Chondrocyte (in vitro differentiated cells): Measurements from ENCODE around the gene STAB1. TPM values are rescaled to one million over a fixed set of nuclear protein-coding genes. Genes with fewer than 3 reads are reported as not detected.

ENCODE experiments used
- DNase-seq: peaks from one replicate; pipeline ENCODE4 v3.0.0; 2021; ENCODE audit warnings: mixed read lengths, low spot score
- H3K27ac Mint-ChIP-seq: one replicate; pipeline ENCODE4 v1.8.0; 2021; ENCODE audit warnings: mild to moderate bottlenecking, moderate library complexity, mixed read lengths; ENCODE audit not compliant: unreplicated experiment
- H3K27me3 Mint-ChIP-seq: 2 replicates; pipeline ENCODE4 v1.8.0; 2021; ENCODE audit warnings: low read depth, mixed read lengths
- H3K36me3 Mint-ChIP-seq: 2 replicates; pipeline ENCODE4 v1.8.0; 2021; ENCODE audit warnings: low read depth, mixed read lengths
- H3K4me1 Mint-ChIP-seq: 2 replicates; pipeline ENCODE4 v1.8.0; 2021; ENCODE audit warnings: low read depth, mild to moderate bottlenecking, mixed read lengths
- H3K4me3 Mint-ChIP-seq: one replicate; pipeline ENCODE4 v1.8.0; 2021; ENCODE audit warnings: mild to moderate bottlenecking, moderate library complexity, mixed read lengths; ENCODE audit not compliant: unreplicated experiment
- H3K9me3 Mint-ChIP-seq: 2 replicates; pipeline ENCODE4 v1.8.0; 2021; ENCODE audit warnings: low read depth, mixed read lengths
- total RNA-seq: library from RNA; stranded (reverse); gene quantifications from 3 replicates; pipeline ENCODE4 v1.2.1, GENCODE V29; 2021
- TF ChIP-seq, protein P1 (sequence below): fragments of 200-600 bp; sonication (generic); IDR thresholded peaks from 2 replicates; pipeline ENCODE4 v1.5.0; 2021; ENCODE audit warnings: antibody characterized with exemption, mild to moderate bottlenecking, moderate library complexity

STAB1 gene
- total RNA-seq, 1 donor from 2014 or later, result not detected

DNA sequence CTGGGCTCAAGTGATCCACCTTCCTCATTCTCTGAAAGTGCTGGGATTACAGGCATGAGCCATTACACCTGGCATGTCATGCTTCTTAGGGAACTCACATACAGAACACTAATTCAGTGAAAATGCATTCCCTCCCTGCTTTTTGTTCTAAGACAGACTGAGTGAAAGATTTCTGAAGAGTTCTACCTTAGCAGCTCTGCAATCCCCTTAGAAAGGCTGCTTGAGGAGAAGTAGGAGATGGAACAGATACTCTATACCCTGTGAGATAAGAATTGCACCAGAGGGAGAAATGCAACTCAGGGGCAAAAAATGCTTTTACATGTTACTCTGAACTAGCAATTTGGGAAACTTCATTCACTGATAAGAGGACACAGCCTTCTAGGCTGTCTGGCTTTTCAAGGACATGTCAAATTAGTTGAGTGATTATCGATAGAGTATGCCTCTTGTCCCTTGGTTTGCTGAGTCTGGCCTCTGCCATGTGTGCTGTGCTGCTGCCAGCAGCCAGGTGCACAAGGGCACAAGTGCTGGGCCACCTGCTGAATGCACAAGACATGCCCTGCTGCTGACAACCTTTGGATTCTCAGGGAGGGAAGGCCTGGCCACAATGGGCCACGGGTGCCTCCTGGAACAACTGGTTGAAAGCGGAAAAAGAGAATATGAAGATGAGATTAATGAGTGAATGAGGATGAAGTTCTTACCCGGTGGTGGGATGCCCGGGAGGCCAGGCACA is 59.1 kb downstream of the STAB1 start:
- Mint-ChIP-seq H3K9me3 (no peaks in the 10 kb centered on the region), H3K4me3 (no peak overlapping the region), H3K27ac (no peak overlapping the region), H3K36me3 (peaks cover 17% of the 10 kb centered on the region), H3K27me3 (no peaks in the 10 kb centered on the region), H3K4me1 (no peaks in the 10 kb centered on the region)
- TF ChIP-seq, protein P1, sequence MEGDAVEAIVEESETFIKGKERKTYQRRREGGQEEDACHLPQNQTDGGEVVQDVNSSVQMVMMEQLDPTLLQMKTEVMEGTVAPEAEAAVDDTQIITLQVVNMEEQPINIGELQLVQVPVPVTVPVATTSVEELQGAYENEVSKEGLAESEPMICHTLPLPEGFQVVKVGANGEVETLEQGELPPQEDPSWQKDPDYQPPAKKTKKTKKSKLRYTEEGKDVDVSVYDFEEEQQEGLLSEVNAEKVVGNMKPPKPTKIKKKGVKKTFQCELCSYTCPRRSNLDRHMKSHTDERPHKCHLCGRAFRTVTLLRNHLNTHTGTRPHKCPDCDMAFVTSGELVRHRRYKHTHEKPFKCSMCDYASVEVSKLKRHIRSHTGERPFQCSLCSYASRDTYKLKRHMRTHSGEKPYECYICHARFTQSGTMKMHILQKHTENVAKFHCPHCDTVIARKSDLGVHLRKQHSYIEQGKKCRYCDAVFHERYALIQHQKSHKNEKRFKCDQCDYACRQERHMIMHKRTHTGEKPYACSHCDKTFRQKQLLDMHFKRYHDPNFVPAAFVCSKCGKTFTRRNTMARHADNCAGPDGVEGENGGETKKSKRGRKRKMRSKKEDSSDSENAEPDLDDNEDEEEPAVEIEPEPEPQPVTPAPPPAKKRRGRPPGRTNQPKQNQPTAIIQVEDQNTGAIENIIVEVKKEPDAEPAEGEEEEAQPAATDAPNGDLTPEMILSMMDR, result no peak
- DNase-seq, result no peak

DNA sequence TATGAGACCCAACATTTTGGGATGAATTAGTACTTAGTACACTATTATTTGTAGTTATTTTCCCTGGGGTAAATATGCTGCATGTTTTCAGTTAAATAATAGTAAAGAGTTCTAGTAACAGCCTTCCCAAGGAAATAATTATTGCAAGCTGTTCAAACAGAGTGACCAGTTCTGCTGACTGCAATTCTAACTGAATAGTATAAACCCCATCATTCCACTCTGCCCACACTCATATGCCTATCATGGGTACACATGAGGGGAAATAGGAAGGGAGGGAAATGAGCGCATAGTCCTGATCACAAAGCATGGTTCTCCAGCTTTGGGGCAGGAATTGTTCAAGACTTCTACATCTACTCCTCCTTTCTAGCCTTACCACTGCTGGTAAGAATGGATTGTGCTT is 59.9 kb downstream of the STAB1 start:
- Mint-ChIP-seq H3K27me3 (no peaks in the 10 kb centered on the region), H3K36me3 (peaks cover 18% of the 10 kb centered on the region), H3K4me3 (no peak overlapping the region), H3K4me1 (no peaks in the 10 kb centered on the region), H3K27ac (no peak overlapping the region), H3K9me3 (no peaks in the 10 kb centered on the region)
- TF ChIP-seq, protein P1, result no peak
- no peak for DNase-seq

DNA sequence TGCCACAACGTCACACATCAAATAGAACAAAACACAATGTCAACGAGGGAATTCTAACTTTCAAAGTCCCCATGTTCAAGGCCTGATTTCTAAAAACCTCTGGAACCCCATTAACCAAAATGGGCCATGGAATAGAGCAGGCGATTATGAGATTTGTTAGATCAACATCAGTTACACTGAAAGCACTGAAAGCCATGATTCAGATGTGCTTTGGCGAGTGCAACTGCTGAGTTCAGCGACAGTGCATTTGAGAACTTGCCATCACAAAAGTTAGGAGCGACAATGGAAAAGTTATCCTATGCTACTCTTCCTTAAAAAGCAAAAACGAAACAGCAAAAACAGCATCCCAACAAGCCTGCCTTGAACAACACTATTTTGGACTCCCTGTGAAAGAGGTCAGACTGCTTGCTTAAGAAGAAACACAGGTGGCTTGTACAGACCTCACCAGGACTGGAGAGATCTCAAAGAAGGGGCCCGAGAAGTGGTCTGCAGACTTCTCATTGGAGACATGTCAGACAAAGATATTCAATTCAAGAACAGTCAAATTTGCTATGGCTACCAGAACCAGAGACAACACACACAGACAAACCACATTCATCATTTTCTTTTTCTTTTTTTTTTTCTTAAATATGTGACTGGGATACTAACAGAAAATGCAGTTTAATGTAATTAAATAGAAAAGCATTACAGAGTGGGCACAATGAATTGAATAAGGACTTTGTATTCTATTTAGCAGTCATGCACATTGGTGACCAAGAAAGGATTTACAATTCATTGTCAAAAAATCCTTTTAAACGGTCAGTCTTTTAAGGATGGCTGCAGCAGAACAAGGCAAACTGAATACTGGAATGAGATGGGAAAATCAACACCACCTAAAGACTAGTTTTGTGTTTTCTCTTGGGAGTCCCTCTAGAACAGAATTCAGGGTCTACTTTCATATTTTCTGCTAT is 62.1 kb downstream of the STAB1 start:
- TF ChIP-seq, protein P1, result no peak
- no peaks in the 10 kb centered on the region for H3K9me3 Mint-ChIP-seq
- no peak overlapping the region for H3K27ac Mint-ChIP-seq
- peaks cover 24% of the 10 kb centered on the region for H3K36me3 Mint-ChIP-seq
- H3K4me1 Mint-ChIP-seq, result no peaks in the 10 kb centered on the region
- H3K27me3 Mint-ChIP-seq, result no peaks in the 10 kb centered on the region
- no peak for DNase-seq
- H3K4me3 Mint-ChIP-seq, result no peak overlapping the region

- Mint-ChIP-seq H3K4me3 (no peak overlapping the region), H3K36me3 (peaks cover 32% of the 10 kb centered on the region), H3K4me1 (no peaks in the 10 kb centered on the region), H3K27me3 (no peaks in the 10 kb centered on the region), H3K27ac (no peak overlapping the region), H3K9me3 (no peaks in the 10 kb centered on the region)
- TF ChIP-seq, protein P1, result no peak
- DNase-seq, result no peak
Observed at GRCh38 chr3:52558436-52558835, 63.3 kb downstream of the STAB1 start.

- no peaks in the 10 kb centered on the region for H3K27me3 Mint-ChIP-seq
- TF ChIP-seq, protein P1, result no peak
- H3K27ac Mint-ChIP-seq, result no peak overlapping the region
- H3K4me3 Mint-ChIP-seq, result no peak overlapping the region
- H3K36me3 Mint-ChIP-seq, result peaks cover 29% of the 10 kb centered on the region
- no peaks in the 10 kb centered on the region for H3K4me1 Mint-ChIP-seq
- DNase-seq, result no peak
- H3K9me3 Mint-ChIP-seq, result no peaks in the 10 kb centered on the region
Observed at GRCh38 chr3:52561028-52561747, 66.0 kb downstream of the STAB1 start.
